Lung (tissue), 12 donors: ENCODE data around the gene PPCS. TPM values are rescaled to one million over a fixed set of nuclear protein-coding genes. Genes with fewer than 3 reads are reported as not detected.
A peak's percentile ranks its signal among the peaks of the same experiment; 100 is the strongest.

Source experiments
- ATAC-seq: fragments of 200-7000 bp; cut with Tn5 transposase; one replicate; pipeline ENCODE4 v1.9.1; 2020; ENCODE audit warnings: moderate number of reproducible peaks; ENCODE audit not compliant: insufficient read depth, low FRiP score
- DNase-seq, 3 donors: peaks; one replicate each; pipeline ENCODE4 v3.0.0-alpha.2; 2013 to 2017
- H3K27ac ChIP-seq, 2 donors: one replicate each; pipeline ENCODE4 v1.5.1; 2013; ENCODE audit warnings: mild to moderate bottlenecking in 2 of 2, moderate library complexity in 2 of 2, control low read depth in 1 of 2, inconsistent platforms in 1 of 2, low read depth in 1 of 2, low read length in 1 of 2
- H3K27me3 ChIP-seq, 3 donors: one replicate each; pipeline ENCODE4 v1.5.1; 2013; ENCODE audit warnings: low read length in 2 of 3; ENCODE audit not compliant: control insufficient read depth in 3 of 3, insufficient read depth in 3 of 3
- H3K36me3 ChIP-seq, 4 donors: one replicate each; pipeline ENCODE4 v1.5.1; 2013; ENCODE audit warnings: low read length in 4 of 4, mild to moderate bottlenecking in 1 of 4, moderate library complexity in 1 of 4; ENCODE audit not compliant: control insufficient read depth in 4 of 4, insufficient read depth in 4 of 4
- H3K4me1 ChIP-seq, 5 donors: one replicate each; pipeline ENCODE4 v1.5.1; 2013; ENCODE audit warnings: low read length in 5 of 5, mild to moderate bottlenecking in 2 of 5, moderate library complexity in 1 of 5; ENCODE audit not compliant: control insufficient read depth in 5 of 5, insufficient read depth in 5 of 5
- H3K4me3 ChIP-seq: one replicate; pipeline ENCODE4 v1.5.1; 2013; ENCODE audit warnings: mild to moderate bottlenecking, control low read depth, moderate library complexity
- H3K9ac ChIP-seq, 2 donors: one replicate each; pipeline ENCODE4 v1.5.1; 2013; ENCODE audit warnings: low read length in 2 of 2, control low read depth in 1 of 2; ENCODE audit not compliant: insufficient read depth in 1 of 2
- H3K9me3 ChIP-seq, 4 donors: one replicate each; pipeline ENCODE4 v1.5.1; 2013; ENCODE audit warnings: low read length in 3 of 4, mild to moderate bottlenecking in 1 of 4, moderate library complexity in 1 of 4; ENCODE audit not compliant: control insufficient read depth in 4 of 4, insufficient read depth in 3 of 4
- WGBS, 2 donors: extraction: QIAGEN DNeasy Blood & Tissue Kit; methylation state at CpG; one replicate each; pipeline ENCODE4 v1.1.7; 2013; 5-methylcytosine and 5-hydroxymethylcytosine counted together
- polyA plus RNA-seq, 2 donors: library from polyadenylated mRNA; stranded (reverse); fragments of 200-250 nt; gene quantifications; one replicate each; pipeline ENCODE4 v1.2.1, GENCODE V29; 2013
- total RNA-seq, 2 donors: library from RNA; depleted of rRNA in 1 of 2; stranded (reverse); fragments of >200 nt in 1 of 2; gene quantifications; one replicate each; pipeline ENCODE4 v1.2.1, GENCODE V29; 2014 to 2021
- TF ChIP-seq, protein P1 (sequence below): IDR thresholded peaks from 2 replicates; pipeline ENCODE4 v1.5.1; 2012; ENCODE audit warnings: mild to moderate bottlenecking; ENCODE audit errors: control extremely low read depth, extremely low read depth
- donor health status: control.
- donor health status: control.
- donor health status: Bipolar disorder and iron deficiency.
- donor health status: healthy.
- donor health status: DM: yes; HTN: yes; CAD: no.

Gene PPCS
- total and polyA plus RNA-seq, 4 donors: 33.0 to 103 (median 61.9) TPM

GRCh38 chr1:42479621-42480020 is 23.3 kb downstream of the PPCS start:
- Histone ChIP-seq H3K9ac (no peak overlapping the region), H3K4me3 (no peak overlapping the region), H3K27ac (no peak overlapping the region), H3K9me3 (no peaks in the 10 kb centered on the region), H3K4me1 (peaks cover 0 to 7% (median 0%) of the 10 kb centered on the region in 5 donors), H3K27me3 (no peaks in the 10 kb centered on the region), H3K36me3 (peaks cover 0 to 9% (median 5%) of the 10 kb centered on the region in 4 donors)
- ATAC-seq (no peak), DNase-seq (peak in 1 of 3 donors; percentile 2)
- TF ChIP-seq, protein P1, sequence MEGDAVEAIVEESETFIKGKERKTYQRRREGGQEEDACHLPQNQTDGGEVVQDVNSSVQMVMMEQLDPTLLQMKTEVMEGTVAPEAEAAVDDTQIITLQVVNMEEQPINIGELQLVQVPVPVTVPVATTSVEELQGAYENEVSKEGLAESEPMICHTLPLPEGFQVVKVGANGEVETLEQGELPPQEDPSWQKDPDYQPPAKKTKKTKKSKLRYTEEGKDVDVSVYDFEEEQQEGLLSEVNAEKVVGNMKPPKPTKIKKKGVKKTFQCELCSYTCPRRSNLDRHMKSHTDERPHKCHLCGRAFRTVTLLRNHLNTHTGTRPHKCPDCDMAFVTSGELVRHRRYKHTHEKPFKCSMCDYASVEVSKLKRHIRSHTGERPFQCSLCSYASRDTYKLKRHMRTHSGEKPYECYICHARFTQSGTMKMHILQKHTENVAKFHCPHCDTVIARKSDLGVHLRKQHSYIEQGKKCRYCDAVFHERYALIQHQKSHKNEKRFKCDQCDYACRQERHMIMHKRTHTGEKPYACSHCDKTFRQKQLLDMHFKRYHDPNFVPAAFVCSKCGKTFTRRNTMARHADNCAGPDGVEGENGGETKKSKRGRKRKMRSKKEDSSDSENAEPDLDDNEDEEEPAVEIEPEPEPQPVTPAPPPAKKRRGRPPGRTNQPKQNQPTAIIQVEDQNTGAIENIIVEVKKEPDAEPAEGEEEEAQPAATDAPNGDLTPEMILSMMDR: no peak
- WGBS, 2 donors: 71% methylated on average over 4 of the region's 4 CpGs

GRCh38 chr1:42480921-42481320 is 24.6 kb downstream of the PPCS start:
- peaks cover 0 to 9% (median 5%) of the 10 kb centered on the region in 4 donors for H3K36me3 ChIP-seq
- ATAC-seq (no peak), DNase-seq (no peak)
- H3K4me1 ChIP-seq: peaks cover 0 to 7% (median 0%) of the 10 kb centered on the region in 5 donors
- H3K4me3 ChIP-seq: no peak overlapping the region
- no peak overlapping the region for H3K27ac ChIP-seq
- no peak overlapping the region for H3K9ac ChIP-seq
- 96 to 100% methylated on average over 1 of the region's 1 CpG for WGBS, 2 donors
- H3K27me3 ChIP-seq: no peaks in the 10 kb centered on the region
- H3K9me3 ChIP-seq: no peaks in the 10 kb centered on the region
- TF ChIP-seq, protein P1: no peak

DNA sequence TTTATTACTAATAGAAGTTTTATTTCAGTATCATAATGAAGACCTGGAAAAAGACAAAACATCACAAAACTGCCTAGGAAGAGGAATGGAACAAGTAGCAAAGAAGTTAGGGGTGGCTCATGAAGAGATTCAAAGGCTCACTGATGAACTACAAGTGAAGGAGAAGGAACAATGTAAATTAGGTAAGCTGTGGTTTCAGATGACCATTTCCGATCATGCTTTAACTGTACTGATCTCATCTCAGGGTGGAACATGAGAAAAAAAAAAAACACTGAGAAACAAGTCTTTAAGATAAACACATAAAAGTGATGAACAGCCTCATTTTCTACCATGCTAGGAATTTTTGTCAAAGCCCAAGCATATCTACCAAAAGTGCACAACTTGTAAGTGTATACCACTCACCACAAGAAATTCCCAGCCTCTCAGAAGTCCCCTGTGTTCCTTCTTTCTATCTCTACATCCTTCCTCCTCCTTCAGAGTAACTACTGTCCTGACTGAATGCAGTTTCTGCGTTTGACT is 26.4 kb downstream of the PPCS start:
- Histone ChIP-seq H3K27ac (no peak overlapping the region), H3K4me3 (no peak overlapping the region), H3K9me3 (no peaks in the 10 kb centered on the region), H3K9ac (no peak overlapping the region), H3K4me1 (peaks cover 0 to under 1% (median 0%) of the 10 kb centered on the region in 5 donors), H3K36me3 (peaks cover 0 to 9% (median 6%) of the 10 kb centered on the region in 4 donors), H3K27me3 (no peaks in the 10 kb centered on the region)
- no peak for DNase-seq
- 81 to 88% methylated on average over 2 of the region's 2 CpGs for WGBS, 2 donors
- TF ChIP-seq, protein P1: no peak
- no peak for ATAC-seq

DNA sequence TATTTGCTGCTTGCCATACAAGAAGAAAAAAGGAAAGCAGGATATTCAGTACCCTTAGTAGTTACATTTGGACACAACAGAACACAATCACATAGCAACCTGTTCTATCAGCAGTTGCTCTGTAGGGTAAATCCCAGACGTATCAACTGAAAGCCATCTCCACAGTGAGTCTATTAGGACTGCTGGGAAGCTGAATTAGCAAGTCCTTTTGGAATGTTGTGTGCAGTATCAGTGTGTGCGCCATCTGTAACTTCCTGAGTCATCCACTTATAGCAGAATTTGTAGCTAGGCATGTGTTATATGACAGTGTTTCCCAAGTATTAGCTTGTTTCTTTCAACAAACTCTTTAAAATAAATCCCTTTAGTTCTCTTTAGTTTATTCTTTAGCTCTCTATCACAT is 28.0 kb downstream of the PPCS start:
- H3K27me3 ChIP-seq: no peaks in the 10 kb centered on the region
- WGBS, 2 donors: 80 to 91% methylated on average over 2 of the region's 2 CpGs
- no peaks in the 10 kb centered on the region for H3K4me1 ChIP-seq
- no peak overlapping the region for H3K9ac ChIP-seq
- no peak overlapping the region for H3K4me3 ChIP-seq
- H3K27ac ChIP-seq: no peak overlapping the region
- H3K9me3 ChIP-seq: no peaks in the 10 kb centered on the region
- H3K36me3 ChIP-seq: peaks cover 0 to 9% (median 6%) of the 10 kb centered on the region in 4 donors
- TF ChIP-seq, protein P1: no peak
- DNase-seq (no peak), ATAC-seq (no peak)
